GM04503 (cell line): ENCODE measurements around the gene MYT1.
"Not testable (repeated sequence)": the region's sequence is repeated elsewhere in the genome, so short reads cannot be mapped to it uniquely, and the experiment has no call there.

Experiments used
- DNase-seq: peaks from one replicate; pipeline ENCODE4 v3.0.0-alpha.2; 2012; ENCODE audit warnings: low read depth

Gene MYT1

GRCh38 chr20:64164123-64164836 lies at the start of gene MYT1:
TSS of gene MYT1 (plus strand) at chr20:64164452. CDS start at chr20:64198862, 34,410 bp downstream.
- no peak for DNase-seq

GRCh38 chr20:64115171-64115911 lies 48.9 kb upstream of the MYT1 start:
- no peak for DNase-seq

DNA sequence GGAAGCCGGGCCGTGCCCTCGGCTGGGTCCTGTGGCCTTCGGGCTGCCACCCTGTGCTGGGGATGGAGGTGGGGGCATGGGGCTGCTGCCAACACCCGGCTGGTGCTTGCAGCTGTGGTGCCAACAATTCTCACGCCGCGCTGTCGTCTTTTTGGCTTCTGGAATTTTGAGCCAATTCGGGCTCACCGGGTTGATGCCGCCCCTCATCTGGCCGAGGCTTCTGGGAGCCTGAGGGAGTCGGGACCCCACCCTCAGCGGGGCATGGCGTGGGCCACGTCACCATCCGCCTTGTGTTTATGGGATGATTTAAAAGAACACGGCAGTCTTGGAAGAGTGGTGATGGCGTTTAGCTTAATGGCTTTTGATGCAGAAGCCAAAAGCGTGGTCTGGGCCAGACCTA lies 48.2 kb upstream of the MYT1 start:
- no peak for DNase-seq

- DNase-seq = no peak
These were observed 47.5 kb upstream of the MYT1 start for GRCh38 chr20:64116541-64117431.

GRCh38 chr20:64117432-64117777 lies 46.8 kb upstream of the MYT1 start:
- DNase-seq = not testable (repeated sequence)

- no peak for DNase-seq
These were observed 45.0 kb upstream of the MYT1 start for GRCh38 chr20:64119301-64119680.

DNA sequence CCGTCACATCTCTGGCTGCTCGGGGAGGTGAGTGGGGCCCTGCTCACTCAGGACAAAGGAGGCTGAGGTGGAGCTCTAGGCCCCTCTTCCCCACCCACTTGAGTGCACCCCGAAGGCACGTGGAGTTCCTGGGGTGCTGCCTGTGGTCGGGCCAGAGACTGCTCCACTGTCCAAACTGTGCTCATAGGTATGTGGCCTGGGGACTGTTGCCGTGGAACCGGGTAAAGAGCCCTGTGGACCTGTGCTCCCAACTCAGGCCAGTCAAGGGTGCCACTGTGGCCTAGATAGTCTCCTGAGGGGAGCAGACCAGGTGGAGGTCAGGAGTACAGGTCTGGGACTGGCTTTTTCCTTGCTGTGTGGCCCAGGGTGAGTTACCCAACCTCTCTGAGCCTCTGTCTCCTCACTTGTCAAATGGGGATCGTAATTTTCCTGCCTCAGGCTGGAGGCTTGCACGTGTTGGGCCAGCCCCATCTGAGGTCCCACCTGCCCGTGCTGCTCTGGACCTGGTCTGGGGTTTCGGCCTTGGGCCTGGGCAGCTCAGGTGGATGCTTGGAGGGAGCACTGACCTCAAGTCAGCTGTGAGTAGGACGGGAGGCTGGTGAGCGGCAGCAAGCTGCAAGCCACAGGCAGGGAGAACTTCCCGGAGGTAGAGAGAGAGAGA lies 44.4 kb upstream of the MYT1 start:
- DNase-seq = no peak

DNA sequence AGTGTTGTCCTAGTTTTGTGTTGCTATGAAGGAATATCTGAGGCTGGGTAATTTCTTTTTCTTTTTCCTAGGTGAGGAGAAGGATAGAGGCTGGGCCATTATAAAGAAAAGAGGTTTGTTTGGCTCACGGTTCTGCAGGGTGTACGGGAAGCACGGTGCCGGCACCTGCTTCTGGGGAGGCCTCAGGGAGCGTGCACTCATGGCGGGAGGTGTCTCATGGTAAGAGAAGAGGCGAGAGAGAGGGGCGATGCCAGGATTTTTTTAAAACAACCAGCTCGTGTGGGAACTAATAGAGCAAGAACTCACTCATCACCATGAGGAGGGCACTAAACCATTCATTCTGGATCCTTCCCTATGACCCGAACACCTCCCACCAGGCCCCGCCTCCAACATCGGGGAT lies 42.7 kb upstream of the MYT1 start:
- no peak for DNase-seq

GRCh38 chr20:64122927-64123326 lies 41.3 kb upstream of the MYT1 start:
- DNase-seq = not testable (repeated sequence)

GRCh38 chr20:64123517-64123916 lies 40.7 kb upstream of the MYT1 start:
- not testable (repeated sequence) for DNase-seq

DNA sequence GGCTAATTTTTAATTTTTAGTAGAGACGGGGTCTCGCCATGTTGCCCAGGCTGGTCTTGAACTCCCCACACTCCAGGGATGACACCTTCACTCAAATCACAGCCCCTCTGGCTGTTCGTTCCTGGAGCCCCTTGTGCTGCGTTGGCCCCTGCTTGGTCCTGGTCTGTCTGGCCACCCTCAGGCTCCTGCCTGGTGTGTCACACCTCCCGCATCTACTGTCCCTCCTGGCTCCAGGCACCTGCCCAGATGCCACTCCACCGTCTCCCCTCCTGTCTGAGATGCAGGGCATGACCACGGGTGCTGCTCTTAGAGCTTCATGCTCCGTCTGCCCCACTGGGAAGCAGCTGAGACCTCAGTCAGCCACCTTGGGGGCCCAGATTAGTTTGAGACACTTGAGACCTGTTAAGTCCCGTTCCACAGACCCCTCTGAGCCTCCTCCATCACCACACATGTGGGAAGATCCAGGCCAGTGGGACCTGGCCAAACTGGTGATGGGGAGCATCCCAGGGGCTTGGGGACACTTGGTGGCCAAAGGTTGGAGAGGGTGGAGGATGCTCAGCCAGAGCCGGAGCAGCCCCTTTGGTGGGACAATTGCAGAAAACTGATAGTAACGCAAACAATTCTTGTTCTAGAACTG lies 35.0 kb upstream of the MYT1 start:
- no peak for DNase-seq

DNA sequence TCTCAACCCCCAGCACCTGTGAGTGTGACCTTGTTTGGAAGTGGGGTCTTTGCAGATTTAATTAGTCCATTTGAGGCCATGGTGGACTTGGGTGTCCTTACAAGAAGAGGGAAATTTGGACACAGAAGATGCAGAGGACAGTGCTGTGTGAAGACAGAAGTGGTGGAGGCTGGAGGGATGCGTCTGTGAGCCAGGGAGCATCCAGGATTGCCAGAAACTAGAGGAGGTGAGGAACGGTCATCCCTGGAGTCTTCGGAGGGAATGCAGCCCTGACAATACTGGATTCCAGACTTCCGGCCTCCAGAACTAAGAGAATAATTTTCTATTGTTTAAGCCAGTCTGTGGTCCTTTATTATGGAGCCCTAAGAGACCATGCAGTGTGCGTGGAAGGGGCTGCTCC lies 34.0 kb upstream of the MYT1 start:
- no peak for DNase-seq

- DNase-seq = no peak
These were observed 33.4 kb upstream of the MYT1 start for GRCh38 chr20:64130876-64131275.

DNA sequence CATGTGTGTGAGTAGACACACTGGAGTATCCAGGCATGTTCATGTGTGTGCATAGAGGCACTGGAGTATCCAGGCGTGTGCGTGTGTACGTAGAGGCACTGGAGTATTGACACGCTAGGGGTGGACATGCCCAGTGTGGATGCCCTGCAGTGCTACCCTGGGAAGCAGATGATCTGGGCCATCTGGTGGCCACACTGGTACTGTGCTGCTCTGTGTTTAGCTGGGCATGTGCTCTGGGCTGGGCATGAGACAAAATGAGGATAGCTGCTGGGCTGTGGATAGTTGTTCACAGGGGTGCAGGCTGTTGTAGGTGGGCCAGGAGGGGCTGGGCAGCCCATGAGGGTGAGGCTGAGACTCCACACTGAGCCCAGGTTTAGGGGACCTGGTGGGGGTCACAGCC lies 32.8 kb upstream of the MYT1 start:
- no peak for DNase-seq

DNA sequence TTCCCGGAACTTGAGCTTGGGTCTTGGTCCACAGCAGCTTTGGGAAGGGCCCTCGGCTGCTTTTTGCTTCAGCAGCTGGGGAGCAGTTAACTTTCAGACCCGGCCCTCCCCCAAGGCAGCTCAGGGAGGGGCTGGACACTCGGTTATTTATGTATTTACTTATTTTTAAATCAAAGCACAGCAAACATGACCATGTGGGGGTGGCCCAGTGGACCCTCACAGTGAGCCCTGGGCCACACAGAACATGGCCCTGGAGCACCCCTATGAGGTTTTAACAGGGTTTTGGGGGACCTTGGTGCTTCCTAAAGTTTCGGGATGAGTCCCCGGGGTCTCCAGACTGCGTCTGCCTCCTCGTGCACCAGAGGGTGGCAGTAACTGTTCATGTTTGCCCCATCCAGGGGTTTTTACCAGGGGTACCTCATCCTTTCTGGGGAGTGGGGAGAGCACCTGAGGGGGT lies 30.3 kb upstream of the MYT1 start:
- no peak for DNase-seq

DNA sequence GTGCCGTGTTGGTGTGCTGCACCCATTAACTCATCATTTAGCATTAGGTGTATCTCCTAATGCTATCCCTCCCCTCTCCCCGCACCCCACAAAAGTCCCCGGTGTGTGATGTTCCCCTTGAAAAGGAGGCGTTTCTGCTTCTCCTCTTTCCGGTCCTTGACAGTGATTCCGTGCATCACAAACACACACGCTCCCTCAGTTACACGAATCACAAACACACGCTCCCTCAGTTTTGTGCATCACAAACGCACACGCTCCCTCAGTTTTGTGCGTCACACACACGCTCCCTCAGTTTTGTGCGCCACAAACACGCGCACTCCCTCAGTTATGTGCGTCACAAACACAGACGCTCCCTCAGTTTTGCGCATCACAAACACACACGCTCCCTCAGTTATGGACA lies 29.5 kb upstream of the MYT1 start:
- not testable (repeated sequence) for DNase-seq

- DNase-seq = no peak
These were observed 28.1 kb upstream of the MYT1 start for GRCh38 chr20:64136004-64136710.

DNA sequence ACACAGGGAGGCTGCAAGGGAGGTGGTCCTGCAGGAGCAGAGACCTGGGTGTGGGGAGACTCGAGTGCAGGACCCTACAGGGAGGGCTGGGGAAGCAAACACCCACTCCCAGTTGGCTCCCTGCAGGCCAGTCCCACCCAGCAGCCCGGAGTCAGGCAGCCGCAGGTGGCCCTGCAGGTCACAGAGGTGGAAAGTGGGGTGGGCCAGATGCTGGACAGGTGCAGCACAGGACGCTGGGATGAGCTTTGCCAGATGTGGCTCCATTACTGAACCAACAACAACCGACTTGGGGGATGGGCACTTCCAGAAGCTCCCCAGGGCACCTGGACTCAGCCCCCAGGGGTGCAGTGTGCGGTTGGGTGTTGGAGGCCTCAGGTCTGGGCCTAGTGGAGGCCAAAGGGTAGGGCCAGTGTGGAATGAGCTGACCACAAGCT lies 26.6 kb upstream of the MYT1 start:
- DNase-seq = no peak

DNA sequence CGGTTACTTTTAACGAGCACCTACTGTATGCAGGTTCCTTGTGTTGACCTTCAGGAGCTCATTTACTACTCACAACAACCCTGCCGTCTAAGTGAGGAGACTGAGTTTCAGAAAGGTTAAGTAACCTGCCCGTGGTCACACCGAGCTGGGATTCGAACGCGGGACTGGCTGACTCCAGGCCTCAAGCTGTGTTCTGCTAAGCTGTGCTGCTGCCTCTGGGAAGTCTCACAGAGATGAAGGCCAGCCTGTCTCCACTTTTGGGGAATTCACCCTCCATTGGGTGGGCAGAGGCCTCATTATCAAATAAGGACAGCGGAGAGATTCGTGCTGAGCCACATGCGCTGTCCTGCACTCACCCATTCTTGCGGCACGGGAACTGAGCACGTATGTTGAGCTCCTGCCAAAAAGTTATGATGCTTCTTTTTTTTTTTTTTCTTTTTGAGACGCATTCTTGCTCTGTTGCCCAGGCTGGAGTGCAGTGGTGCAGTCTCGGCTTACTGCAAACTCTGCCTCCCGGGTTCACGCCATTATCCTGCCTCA lies 25.9 kb upstream of the MYT1 start:
- no peak for DNase-seq

GRCh38 chr20:64139199-64140060 lies 24.8 kb upstream of the MYT1 start:
- DNase-seq = no peak
